Testis (tissue), 3 donors: Measurements from ENCODE around the gene STAC2. TPM values are rescaled to one million over a fixed set of nuclear protein-coding genes. Genes with fewer than 3 reads are reported as not detected.

Source experiments
- DNase-seq: peaks from one replicate; pipeline ENCODE4 v3.0.0-alpha.2; 2019
- H3K27ac ChIP-seq, 2 donors: fragments of 200-600 bp; sonication (generic); one replicate each; pipeline ENCODE4 v1.5.1; 2019
- H3K27me3 ChIP-seq: fragments of 200-600 bp; sonication (generic); one replicate; pipeline ENCODE4 v1.5.1; 2019
- H3K36me3 ChIP-seq: fragments of 200-600 bp; sonication (generic); one replicate; pipeline ENCODE4 v1.5.1; 2017; ENCODE audit warnings: low read depth; ENCODE audit errors: missing control alignments
- H3K4me1 ChIP-seq: fragments of 200-600 bp; sonication (generic); one replicate; pipeline ENCODE4 v1.5.1; 2019
- H3K4me3 ChIP-seq, 2 donors: fragments of 200-600 bp; sonication (generic); one replicate each; pipeline ENCODE4 v1.5.1; 2017 to 2019
- H3K9me3 ChIP-seq: fragments of 200-600 bp; sonication (generic); one replicate; pipeline ENCODE4 v1.5.1; 2017
- POLR2A ChIP-seq: fragments of 450-650 bp; IDR thresholded peaks from one replicate; pipeline ENCODE4 v1.6.1; 2017; ENCODE audit warnings: antibody characterized with exemption, mild to moderate bottlenecking, moderate library complexity
- WGBS, 2 donors: methylation state at CpG; one replicate each; pipeline ENCODE4 v1.1.5; 2018; 5-methylcytosine and 5-hydroxymethylcytosine counted together
- intact Hi-C: fragments of 100-400 bp; cut with DNase I; formaldehyde crosslinking; loops from one replicate; pipeline ENCODE4 v1.15.1; 2023; ENCODE audit warnings: low total_unique reads
- polyA plus RNA-seq: library from polyadenylated mRNA; stranded (reverse); fragments of 350-450 nt; fragmentation: Illumina TruSeq; extraction: RNeasy Lipid Tissue Mini Kit (QIAGEN cat#74804); gene quantifications from one replicate; pipeline ENCODE4 v1.2.3, GENCODE V29; 2014; ENCODE audit warnings: low read depth, low replicate concordance; ENCODE audit not compliant: insufficient read depth
- total RNA-seq, 2 donors: library from RNA; depleted of rRNA; stranded (reverse); fragments of >200 nt; gene quantifications; one replicate each; pipeline ENCODE4 v1.2.3, GENCODE V29; 2016
- TF ChIP-seq, protein P1 (sequence below), 3 experiments: fragments of 450-650 bp in 2 of 3; fragments of 200-600 bp in 1 of 3; sonication (generic) in 1 of 3; IDR thresholded peaks; one replicate each; pipeline ENCODE4 v1.5.1; 2016 to 2019; ENCODE audit warnings: antibody characterized with exemption in 3 of 3, mild to moderate bottlenecking in 2 of 3, moderate library complexity in 1 of 3

Gene STAC2
- total and polyA plus RNA-seq, 3 donors from 2014 or later, result 0.24 to 1.1 (median 0.37) TPM

- DNase-seq, result no peak
- H3K27ac ChIP-seq, result no peak overlapping the region
- H3K9me3 ChIP-seq, result no peaks in the 10 kb centered on the region
- TF ChIP-seq POLR2A, result no peak
- TF ChIP-seq, protein P1, sequence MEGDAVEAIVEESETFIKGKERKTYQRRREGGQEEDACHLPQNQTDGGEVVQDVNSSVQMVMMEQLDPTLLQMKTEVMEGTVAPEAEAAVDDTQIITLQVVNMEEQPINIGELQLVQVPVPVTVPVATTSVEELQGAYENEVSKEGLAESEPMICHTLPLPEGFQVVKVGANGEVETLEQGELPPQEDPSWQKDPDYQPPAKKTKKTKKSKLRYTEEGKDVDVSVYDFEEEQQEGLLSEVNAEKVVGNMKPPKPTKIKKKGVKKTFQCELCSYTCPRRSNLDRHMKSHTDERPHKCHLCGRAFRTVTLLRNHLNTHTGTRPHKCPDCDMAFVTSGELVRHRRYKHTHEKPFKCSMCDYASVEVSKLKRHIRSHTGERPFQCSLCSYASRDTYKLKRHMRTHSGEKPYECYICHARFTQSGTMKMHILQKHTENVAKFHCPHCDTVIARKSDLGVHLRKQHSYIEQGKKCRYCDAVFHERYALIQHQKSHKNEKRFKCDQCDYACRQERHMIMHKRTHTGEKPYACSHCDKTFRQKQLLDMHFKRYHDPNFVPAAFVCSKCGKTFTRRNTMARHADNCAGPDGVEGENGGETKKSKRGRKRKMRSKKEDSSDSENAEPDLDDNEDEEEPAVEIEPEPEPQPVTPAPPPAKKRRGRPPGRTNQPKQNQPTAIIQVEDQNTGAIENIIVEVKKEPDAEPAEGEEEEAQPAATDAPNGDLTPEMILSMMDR (IDR thresholded peaks at IDR 0.05), result no peak
- peak overlapping the region in 1 of 2 donors; percentile 59 for H3K4me3 ChIP-seq
- intact Hi-C loops, result no loop called here
- H3K4me1 ChIP-seq, result peaks cover 11% of the 10 kb centered on the region
- no peaks in the 10 kb centered on the region for H3K27me3 ChIP-seq
- WGBS, 2 donors, result 26 to 30% methylated on average over 31 to 33 of the region's 33 CpGs
- H3K36me3 ChIP-seq, result no peaks in the 10 kb centered on the region
Measured at GRCh38 chr17:39223907-39224777, 1.6 kb downstream of the STAC2 start.

DNA sequence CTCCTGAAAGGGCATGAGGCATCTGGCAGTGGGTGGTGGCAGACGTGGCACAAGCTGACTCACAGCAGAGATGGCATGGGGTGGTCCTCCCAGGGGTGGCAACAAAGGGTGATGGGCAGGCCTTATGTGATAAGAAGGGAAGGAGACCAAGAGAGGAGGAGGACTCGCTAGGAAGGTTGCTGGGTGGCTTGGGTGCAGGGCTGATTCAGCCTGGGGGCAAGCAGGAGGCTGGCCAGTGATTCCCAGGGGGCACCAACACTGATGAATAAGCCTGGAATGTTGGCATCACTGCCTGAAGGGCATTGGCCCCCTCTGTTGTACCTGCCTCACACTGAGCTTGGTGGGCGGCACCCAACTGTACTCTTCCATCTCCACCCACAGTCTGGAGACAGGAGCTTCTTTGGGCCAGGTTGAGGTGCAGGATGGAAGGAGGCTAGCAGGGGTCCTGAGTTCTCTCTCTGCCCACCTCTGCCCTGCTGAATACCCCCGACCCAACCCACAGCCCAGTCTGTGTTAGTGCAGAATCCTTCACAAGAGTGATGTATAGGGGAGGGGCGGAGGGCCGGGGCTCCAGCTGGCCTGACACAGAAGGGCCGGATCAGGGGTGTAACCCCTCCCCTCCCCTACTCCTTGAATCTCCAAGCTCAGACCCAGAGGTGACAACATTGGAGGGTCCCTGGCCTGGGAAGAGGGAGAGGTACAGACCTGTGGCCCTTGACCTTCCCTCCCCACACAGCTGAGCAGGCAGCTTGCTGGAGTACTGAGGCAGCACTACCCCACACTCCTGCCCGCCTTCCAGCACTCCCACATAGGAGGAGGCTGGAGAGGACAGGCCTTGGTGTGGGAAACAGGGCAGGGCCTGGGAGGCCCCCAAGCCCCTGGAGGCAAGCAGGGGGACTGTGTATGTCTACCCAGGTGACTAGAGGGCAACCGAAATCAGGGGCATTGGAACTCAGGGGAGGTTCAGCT, 2.6 kb downstream of the STAC2 start:
- Histone ChIP-seq H3K4me3 (no peak overlapping the region), H3K36me3 (no peaks in the 10 kb centered on the region), H3K27me3 (no peaks in the 10 kb centered on the region), H3K27ac (no peak overlapping the region), H3K9me3 (no peaks in the 10 kb centered on the region), H3K4me1 (peaks cover 11% of the 10 kb centered on the region)
- TF ChIP-seq POLR2A, result no peak
- TF ChIP-seq, protein P1 (IDR thresholded peaks at IDR 0.05), result no peak
- intact Hi-C loops, result no loop called here
- WGBS, 2 donors, result 75 to 82% methylated on average over 6 to 9 of the region's 9 CpGs
- DNase-seq, result no peak

GRCh38 chr17:39222151-39222550, 3.6 kb downstream of the STAC2 start:
- TF ChIP-seq, protein P1 (IDR thresholded peaks at IDR 0.05), result no peak
- no peak for TF ChIP-seq POLR2A
- Histone ChIP-seq H3K36me3 (no peaks in the 10 kb centered on the region), H3K27me3 (no peaks in the 10 kb centered on the region), H3K4me1 (peaks cover 11% of the 10 kb centered on the region), H3K27ac (no peak overlapping the region), H3K4me3 (no peak overlapping the region), H3K9me3 (no peaks in the 10 kb centered on the region)
- 72 to 96% methylated on average over 5 to 7 of the region's 7 CpGs for WGBS, 2 donors
- intact Hi-C loops, result no loop called here
- no peak for DNase-seq

DNA sequence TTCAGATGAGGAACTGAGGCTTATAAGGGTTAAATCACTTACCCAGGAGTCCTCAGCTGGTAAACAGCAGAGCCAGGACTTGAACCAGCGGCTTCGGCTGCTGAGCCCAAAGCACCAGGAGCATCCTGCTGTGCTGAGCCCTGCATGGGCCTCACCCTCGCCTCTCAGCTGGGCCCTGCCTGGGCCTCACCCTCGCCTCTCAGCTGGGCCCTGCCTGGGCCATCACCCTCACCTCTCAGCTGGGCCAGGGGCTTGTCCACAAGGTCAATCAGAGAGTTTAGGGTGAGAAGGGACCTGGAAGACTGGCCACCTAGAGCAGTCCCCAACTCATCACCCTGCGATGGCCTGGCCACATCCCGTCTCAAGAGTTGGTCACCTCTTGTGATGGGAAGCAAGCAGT, 4.2 kb downstream of the STAC2 start:
- no peak for TF ChIP-seq POLR2A
- TF ChIP-seq, protein P1 (IDR thresholded peaks at IDR 0.05), result no peak

More for the DNA sequence above, 4.2 kb downstream of the STAC2 start:
- 93 to 95% methylated on average over 6 of the region's 6 CpGs for WGBS, 2 donors
- H3K27me3 ChIP-seq, result no peaks in the 10 kb centered on the region
- no peak for DNase-seq
- H3K36me3 ChIP-seq, result no peaks in the 10 kb centered on the region
- no peak overlapping the region for H3K27ac ChIP-seq
- H3K4me3 ChIP-seq, result no peak overlapping the region
- no peaks in the 10 kb centered on the region for H3K9me3 ChIP-seq
- H3K4me1 ChIP-seq, result peaks cover 11% of the 10 kb centered on the region
- intact Hi-C loops, result no loop called here
